Stimulated activated CD4-positive, alpha-beta T cell treated with anti-CD3 and anti-CD28 coated beads, Interleukin-1b, Interleukin-23, amount 100 ng/mL, for 4 hours (primary cell): ENCODE data around the gene RTL1.

Experiments used
- DNase-seq, 2 donors: peaks; one replicate each; pipeline ENCODE4 v3.0.0-alpha.2; 2020; ENCODE audit warnings: low read depth in 2 of 2

Gene RTL1

DNA sequence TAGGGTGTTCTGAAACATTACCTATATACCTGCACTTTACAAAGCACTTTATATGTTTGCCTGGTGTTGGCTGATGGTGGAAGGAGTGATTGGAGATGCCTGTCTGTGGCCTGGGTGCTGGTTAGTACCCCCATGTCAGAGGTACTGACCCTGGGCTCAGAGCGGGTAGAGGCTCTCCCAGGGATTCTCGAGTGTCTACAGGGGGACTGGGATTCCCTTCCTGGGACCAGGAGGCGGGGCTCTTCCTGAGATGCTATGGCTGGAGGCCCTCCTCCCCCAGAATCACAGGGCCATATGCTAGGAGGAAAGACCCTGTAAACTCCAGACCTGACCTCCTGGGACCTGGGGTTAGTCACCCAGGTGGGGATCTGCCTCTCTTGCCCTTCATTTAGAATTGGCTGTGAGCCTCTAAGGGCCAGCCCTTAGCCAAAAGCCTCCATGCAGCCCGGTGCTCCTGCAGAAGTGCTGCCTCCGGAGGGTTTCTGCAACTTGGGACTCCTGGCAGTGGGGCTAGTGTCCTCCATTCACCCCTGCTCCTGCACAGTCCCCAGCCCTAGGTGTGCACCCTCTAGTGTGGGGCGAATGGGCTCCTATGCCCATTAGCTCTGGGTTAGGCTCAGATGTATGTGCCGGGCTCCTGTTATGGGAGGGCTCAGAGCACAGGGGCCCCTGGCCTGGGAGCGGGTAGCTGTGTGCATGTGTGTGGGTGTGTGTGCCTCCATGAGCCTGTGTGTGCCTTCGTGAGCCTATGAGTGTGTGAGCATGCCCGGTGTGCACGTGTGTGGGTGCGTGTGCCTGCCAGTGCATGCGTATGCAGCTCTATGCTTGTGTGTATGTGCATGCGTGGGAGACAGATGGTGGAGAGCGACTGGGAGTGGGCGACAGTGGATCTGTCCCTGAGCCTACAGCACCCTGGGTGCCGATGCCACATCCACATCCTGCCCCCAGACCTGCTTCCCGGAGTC, 36.6 kb downstream of the RTL1 start:
- no peak for DNase-seq

GRCh38 chr14:100865682-100866591, 37.6 kb downstream of the RTL1 start:
- DNase-seq, result no peak

GRCh38 chr14:100864960-100865681, 38.4 kb downstream of the RTL1 start:
- no peak for DNase-seq

- no peak for DNase-seq
Observed at GRCh38 chr14:100864206-100864605, 39.3 kb downstream of the RTL1 start.

- DNase-seq, result no peak
Observed at GRCh38 chr14:100862793-100863192, 40.7 kb downstream of the RTL1 start.

DNA sequence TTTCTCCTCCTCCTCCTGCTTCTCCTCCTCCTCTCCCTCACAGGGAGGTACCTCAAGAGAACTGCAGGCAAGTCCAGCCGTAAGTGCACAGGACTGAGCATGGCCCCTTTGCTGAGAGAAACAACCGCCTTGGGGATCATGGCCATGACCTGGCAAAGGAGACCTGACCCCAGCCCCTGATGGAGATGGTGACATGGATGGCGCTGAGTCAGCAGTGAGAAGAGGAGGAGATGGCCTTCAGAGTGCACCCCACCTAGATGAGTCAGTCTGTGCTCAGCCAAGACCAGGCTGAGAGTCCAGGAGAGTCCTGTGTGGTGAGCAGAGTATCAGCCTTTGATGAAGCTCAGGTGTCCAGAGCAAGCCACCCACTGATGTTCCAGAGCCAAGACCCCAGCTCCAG, 41.2 kb downstream of the RTL1 start:
- DNase-seq, result no peak

DNA sequence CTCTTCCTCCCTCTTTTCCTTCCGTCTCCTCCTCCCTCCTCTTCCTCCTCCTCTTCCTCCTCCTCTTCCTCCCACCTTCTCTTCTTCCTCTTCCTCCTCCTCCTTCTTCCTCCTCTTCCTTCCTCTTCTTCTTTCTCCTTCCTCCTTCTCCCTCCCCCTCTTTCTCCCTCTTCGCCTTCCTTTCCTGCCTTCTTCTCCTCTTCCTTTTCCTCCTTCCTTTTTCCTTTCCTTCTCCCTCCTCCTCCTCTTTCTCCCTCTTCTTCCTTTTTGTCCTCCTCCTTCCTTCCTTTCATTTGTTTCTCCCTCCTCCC, 41.6 kb downstream of the RTL1 start:
- no peak for DNase-seq

DNA sequence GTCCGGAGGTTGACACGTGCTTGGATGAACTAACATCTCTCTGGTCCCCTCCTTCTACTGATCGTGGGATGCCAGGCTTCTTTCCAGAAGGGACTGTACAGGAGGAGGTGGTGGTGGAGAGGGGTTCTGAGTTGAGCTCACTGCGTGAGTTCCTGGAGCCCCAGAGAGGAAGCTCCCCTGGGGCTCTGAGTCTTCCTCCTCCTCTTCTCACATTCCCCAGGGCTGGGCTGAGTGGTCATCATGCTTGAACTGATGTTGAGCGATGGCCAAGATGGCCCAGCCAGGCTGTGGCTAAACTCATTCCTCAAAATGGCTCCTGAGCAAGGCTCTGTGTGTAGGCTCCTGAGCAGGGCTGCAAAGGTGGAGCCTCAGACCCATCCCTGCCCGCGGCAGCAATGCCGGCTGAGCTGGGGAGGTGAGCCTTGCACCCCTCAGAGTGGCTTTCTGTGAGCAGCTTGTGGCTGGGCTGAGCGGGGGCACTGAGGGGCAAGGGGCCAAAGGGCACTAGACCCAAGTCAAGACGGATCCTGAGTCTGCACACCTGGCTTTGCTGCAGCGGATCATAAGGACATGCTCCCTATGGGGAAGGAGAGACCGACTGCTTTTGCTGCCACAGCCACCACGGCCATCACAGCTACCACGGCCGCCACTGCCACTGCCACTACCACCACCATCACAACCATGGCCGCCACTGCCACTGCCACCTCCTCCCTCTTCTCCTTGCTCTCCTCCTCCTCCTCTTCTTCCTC, 42.2 kb downstream of the RTL1 start:
- DNase-seq, result no peak

- no peak for DNase-seq
Observed at GRCh38 chr14:100860556-100861187, 42.9 kb downstream of the RTL1 start.

DNA sequence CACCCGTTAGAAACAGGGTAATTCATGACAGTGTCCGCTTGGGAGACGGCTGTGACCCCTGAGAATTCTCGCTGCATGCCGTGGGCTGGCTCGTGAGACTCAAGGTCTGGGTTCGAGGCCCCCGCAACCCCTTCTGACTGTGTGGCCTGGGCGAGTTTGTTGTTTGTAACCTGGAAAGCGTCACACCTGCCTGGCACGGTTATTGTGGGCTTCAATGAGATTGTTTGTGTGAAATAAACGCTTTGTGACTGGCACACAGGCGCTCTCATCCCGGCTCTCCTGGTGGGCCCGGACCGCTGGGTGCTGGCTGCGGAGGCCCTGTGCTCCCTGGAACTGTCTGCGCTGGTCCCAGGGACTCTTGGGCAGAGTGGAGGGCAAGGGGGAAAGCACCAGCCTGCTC, 43.7 kb downstream of the RTL1 start:
- no peak for DNase-seq

GRCh38 chr14:100858838-100859220, 44.7 kb downstream of the RTL1 start:
- DNase-seq, result no peak

DNA sequence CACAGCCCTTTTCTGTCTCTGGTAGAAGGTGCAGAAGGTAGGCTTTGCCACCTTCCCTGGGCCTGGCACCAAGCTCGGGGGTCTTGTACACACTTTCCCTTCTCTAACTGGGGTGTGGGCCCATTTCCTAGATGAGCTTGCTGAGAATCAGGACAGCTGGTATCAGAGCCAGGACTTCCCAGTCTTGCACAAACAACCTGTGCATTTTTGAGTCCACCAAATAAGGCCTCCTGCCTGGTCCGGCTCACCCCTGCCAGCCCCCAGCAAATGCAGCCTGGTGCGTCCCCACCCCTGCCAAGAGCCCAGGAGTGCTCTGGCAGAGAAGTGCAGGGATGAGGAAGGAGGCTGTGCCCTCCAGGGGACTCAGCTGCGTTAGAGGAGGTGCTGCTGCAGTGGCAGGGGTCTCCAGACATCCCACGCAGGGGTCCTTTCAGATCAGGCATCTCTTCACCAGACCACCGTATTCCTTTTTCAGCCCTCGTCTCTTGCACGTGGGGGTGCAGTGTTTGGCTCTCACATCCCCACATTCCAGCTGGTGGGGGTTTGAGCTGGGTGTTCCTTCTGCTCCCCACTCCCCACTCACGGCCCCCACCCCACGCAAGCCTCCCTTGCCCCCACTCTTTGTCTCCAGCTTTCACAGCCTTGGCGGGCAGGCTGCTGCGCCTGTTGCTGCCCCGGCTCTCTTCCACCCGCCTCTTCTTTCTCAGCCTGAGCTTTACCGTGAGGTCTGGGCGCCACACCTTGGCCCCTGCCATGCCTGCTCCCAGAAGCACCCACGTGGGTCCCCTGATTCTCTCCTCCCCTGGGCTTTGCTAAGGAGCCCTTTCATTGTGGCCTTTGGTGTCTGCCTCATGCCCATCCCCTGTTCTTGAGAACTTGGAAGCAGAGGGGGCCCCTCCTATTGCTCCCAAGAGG, 45.3 kb downstream of the RTL1 start:
- no peak for DNase-seq

- no peak for DNase-seq
Observed at GRCh38 chr14:100857233-100857922, 46.1 kb downstream of the RTL1 start.

DNA sequence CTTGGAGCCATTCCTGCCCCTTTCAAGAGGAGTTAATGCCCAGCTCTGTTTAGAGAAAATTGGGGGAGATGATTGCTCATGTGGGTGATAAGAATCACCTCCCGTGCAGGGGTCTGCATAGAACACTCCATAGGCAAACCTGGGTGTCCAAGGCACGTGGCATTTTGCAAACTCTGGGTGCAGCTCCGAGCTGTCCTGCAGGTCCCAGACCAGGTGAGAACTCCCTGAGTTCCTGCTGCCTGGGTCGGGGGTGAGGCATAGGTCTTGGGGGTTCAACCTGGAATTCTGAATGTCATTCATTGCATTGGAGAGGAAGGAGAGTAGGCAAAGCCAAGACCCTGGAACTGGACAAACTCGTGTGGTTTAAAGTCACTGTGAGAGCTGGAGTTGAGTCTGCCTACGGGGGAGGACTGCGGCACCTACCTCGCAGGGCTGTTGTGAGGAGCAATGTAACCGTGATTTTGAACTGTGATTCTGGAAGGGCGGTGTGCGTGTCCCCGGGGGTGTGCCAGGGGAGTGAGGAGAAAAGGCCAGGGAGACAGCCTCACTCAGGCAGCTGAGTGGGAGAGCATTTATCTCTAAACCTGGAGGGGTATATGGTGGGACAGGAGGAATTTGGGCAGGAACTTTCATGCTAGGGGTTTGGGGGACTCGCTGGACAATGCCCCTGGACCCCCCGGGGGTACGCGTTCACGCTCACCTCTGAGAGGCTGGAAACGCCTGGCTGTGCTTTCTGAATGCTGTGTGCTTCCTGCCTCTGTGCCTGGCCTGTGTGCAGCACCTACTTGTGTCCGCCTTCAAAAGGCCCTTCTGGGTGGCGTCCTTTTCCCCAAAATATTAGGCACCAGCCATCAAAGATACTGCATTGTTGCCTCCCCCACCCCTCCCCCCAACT, 47.2 kb downstream of the RTL1 start:
- no peak for DNase-seq

GRCh38 chr14:100855256-100855930, 48.1 kb downstream of the RTL1 start:
- no peak for DNase-seq

GRCh38 chr14:100854435-100854834, 49.1 kb downstream of the RTL1 start:
- no peak for DNase-seq

GRCh38 chr14:100851946-100852620, 51.4 kb downstream of the RTL1 start:
- no peak for DNase-seq
